Stimulated activated CD8-positive, alpha-beta memory T cell treated with anti-CD3 and anti-CD28 coated beads, Interleukin-12 subunit alpha, Interleukin-12 subunit beta, amount 100 ng/mL, for 1 hour (primary cell): ENCODE results near the gene SSTR4.

ENCODE experiments used
- DNase-seq: peaks from one replicate; pipeline ENCODE4 v3.0.0-alpha.2; 2020; ENCODE audit warnings: low read depth

The SSTR4 gene

GRCh38 chr20:23065266-23066201 lies 30.4 kb downstream of the SSTR4 start:
- DNase-seq = no peak

- DNase-seq = no peak
Measured at GRCh38 chr20:23066772-23067171, 31.7 kb downstream of the SSTR4 start.

- DNase-seq = no peak
Measured at GRCh38 chr20:23068283-23068682, 33.2 kb downstream of the SSTR4 start.

- DNase-seq = no peak
Measured at GRCh38 chr20:23069108-23069507, 34.0 kb downstream of the SSTR4 start.

- no peak for DNase-seq
Measured at GRCh38 chr20:23071398-23071797, 36.3 kb downstream of the SSTR4 start.

GRCh38 chr20:23071996-23072395 lies 36.9 kb downstream of the SSTR4 start:
- no peak for DNase-seq

- DNase-seq = no peak
Measured at GRCh38 chr20:23072892-23073586, 37.9 kb downstream of the SSTR4 start.

- DNase-seq = no peak
Measured at GRCh38 chr20:23074052-23074451, 38.9 kb downstream of the SSTR4 start.

GRCh38 chr20:23077277-23077676 lies 42.2 kb downstream of the SSTR4 start:
- DNase-seq = no peak

- DNase-seq = no peak
Measured at GRCh38 chr20:23078351-23079015, 43.4 kb downstream of the SSTR4 start.

- no peak for DNase-seq
Measured at GRCh38 chr20:23079016-23079351, 43.9 kb downstream of the SSTR4 start.

GRCh38 chr20:23079926-23080325 lies 44.8 kb downstream of the SSTR4 start:
- no peak for DNase-seq

GRCh38 chr20:23080521-23080920 lies 45.4 kb downstream of the SSTR4 start:
- no peak for DNase-seq

- DNase-seq = no peak
Measured at GRCh38 chr20:23081263-23081819, 46.2 kb downstream of the SSTR4 start.

- no peak for DNase-seq
Measured at GRCh38 chr20:23082846-23083552, 47.9 kb downstream of the SSTR4 start.

- DNase-seq = no peak
Measured at GRCh38 chr20:23083553-23084220, 48.6 kb downstream of the SSTR4 start.

- DNase-seq = no peak
Measured at GRCh38 chr20:23084282-23084844, 49.3 kb downstream of the SSTR4 start.

- no peak for DNase-seq
Measured at GRCh38 chr20:23084845-23085365, 49.8 kb downstream of the SSTR4 start.

GRCh38 chr20:23085436-23086055 lies 50.4 kb downstream of the SSTR4 start:
- no peak for DNase-seq

GRCh38 chr20:23086056-23086566 lies 51.0 kb downstream of the SSTR4 start, which contains the start of gene CD93:
Gene CD93 (minus strand): TSS chr20:23086324. CDS start chr20:23086192, 132 bp downstream.
- DNase-seq = no peak
